Adrenal gland (tissue), 12 donors: ENCODE results near the gene LRRC59. TPM values are rescaled to one million over a fixed set of nuclear protein-coding genes. Genes with fewer than 3 reads are reported as not detected.

Experiments
- DNase-seq, 7 donors: peaks; one replicate each; pipeline ENCODE4 v3.0.0-alpha.2; 2019 to 2020
- H3K27ac ChIP-seq, 5 donors: fragments of 200-600 bp; sonication (generic) in 4 of 5; 1 replicate in 3 of 5; 2 replicates in 2 of 5; pipeline versions ENCODE4 v1.5.1 to v1.8.0; 2016 to 2020; ENCODE audit warnings: mild to moderate bottlenecking in 1 of 5
- H3K27me3 ChIP-seq: fragments of 200-600 bp; 2 replicates; pipeline ENCODE4 v1.8.0; 2021
- H3K36me3 ChIP-seq, 2 donors: fragments of 200-600 bp; replicated peaks in 1 of 2; 1 replicate in 1 of 2; 2 replicates in 1 of 2; pipeline versions ENCODE4 v1.5.1 to v1.8.0; 2018 to 2022
- H3K4me1 ChIP-seq, 2 donors: fragments of 200-600 bp; replicated peaks in 1 of 2; 1 replicate in 1 of 2; 2 replicates in 1 of 2; pipeline versions ENCODE4 v1.5.1 to v1.8.0; 2018 to 2021
- H3K4me3 ChIP-seq, 4 donors: fragments of 200-600 bp; sonication (generic) in 3 of 4; one replicate each; pipeline ENCODE4 v1.5.1; 2016 to 2018
- H3K9me3 ChIP-seq, 3 donors: fragments of 200-600 bp; sonication (generic) in 1 of 3; replicated peaks in 1 of 3; 1 replicate in 2 of 3; 2 replicates in 1 of 3; pipeline versions ENCODE4 v1.5.1 to v1.8.0; 2016 to 2021
- POLR2A ChIP-seq, 2 donors: fragments of 450-650 bp; IDR thresholded peaks; one replicate each; pipeline ENCODE4 v1.6.1; 2017; ENCODE audit warnings: antibody characterized with exemption in 2 of 2, mild to moderate bottlenecking in 2 of 2, moderate library complexity in 1 of 2
- WGBS, 4 donors: extraction: QIAGEN DNeasy Blood & Tissue Kit in 2 of 4; methylation state at CpG; one replicate each; pipeline versions ENCODE4 v1.1.5 to v1.1.7; 2013 to 2017; 5-methylcytosine and 5-hydroxymethylcytosine counted together
- intact Hi-C, 2 donors: fragments of 100-400 bp; cut with DNase I; formaldehyde crosslinking; loops; one replicate each; pipeline versions ENCODE4 v1.14.1 to v1.15.0; 2022 to 2023
- polyA plus RNA-seq, 3 donors: library from polyadenylated mRNA; stranded (reverse); fragments of 200-250 nt in 2 of 3; fragments of 350-450 nt in 1 of 3; fragmentation: Illumina TruSeq in 1 of 3; extraction: RNeasy Lipid Tissue Mini Kit (QIAGEN cat#74804) in 1 of 3; gene quantifications; one replicate each; pipeline ENCODE4 v1.2.3, GENCODE V29; 2013 to 2014
- total RNA-seq, 9 donors: library from RNA; depleted of rRNA in 4 of 9; stranded (reverse); fragments of >200 nt in 4 of 9; fragments of 120-200 nt in 1 of 9; fragmentation: NEBNext Ultra II Directional in 1 of 9; extraction: Animal tissue kit (Norgen Biotek cat#: 25700) in 1 of 9; gene quantifications; one replicate each; pipeline versions ENCODE4 v1.1.0 to v1.2.4, GENCODE V29; 2013 to 2023
- TF ChIP-seq, protein P1 (sequence below), 6 experiments: fragments of 450-650 bp in 4 of 6; fragments of 200-600 bp in 2 of 6; sonication (generic) in 1 of 6; IDR thresholded peaks; 1 replicate in 5 of 6; 2 replicates in 1 of 6; pipeline versions ENCODE4 v1.5.1 to v1.8.0; 2016 to 2021; ENCODE audit warnings: antibody characterized with exemption in 6 of 6, mild to moderate bottlenecking in 2 of 6, moderate library complexity in 1 of 6
- donor health status: healthy with polysubstance abuse.
- donor health status: Bipolar disorder and iron deficiency.
- donor health status: DM: yes; HTN: yes; CAD: no.
- donor health status: DM: no; HTN: no; CAD: no.
- donor health status: DM: no; HTN: no; CAD: no.
- donor health status: DM: yes; HTN: yes; CAD: no.

Gene LRRC59
- total and polyA plus RNA-seq, 12 donors = 38.0 to 337 (median 107) TPM

- intact Hi-C loops = loop anchor here in 1 of 2 donors (5.0 kb wide), 1 partner anchor 115 kb away; no protein-coding TSS in a partner anchor
- peaks cover 7 to 9% of the 10 kb centered on the region in 2 donors for H3K4me1 ChIP-seq
- H3K27ac ChIP-seq = no peak overlapping the region
- no peaks in the 10 kb centered on the region for H3K9me3 ChIP-seq
- DNase-seq = peak in 4 of 7 donors; percentile 12 to 33 (median 18)
- TF ChIP-seq POLR2A (IDR thresholded peaks at IDR 0.05) = no peak
- TF ChIP-seq, protein P1, sequence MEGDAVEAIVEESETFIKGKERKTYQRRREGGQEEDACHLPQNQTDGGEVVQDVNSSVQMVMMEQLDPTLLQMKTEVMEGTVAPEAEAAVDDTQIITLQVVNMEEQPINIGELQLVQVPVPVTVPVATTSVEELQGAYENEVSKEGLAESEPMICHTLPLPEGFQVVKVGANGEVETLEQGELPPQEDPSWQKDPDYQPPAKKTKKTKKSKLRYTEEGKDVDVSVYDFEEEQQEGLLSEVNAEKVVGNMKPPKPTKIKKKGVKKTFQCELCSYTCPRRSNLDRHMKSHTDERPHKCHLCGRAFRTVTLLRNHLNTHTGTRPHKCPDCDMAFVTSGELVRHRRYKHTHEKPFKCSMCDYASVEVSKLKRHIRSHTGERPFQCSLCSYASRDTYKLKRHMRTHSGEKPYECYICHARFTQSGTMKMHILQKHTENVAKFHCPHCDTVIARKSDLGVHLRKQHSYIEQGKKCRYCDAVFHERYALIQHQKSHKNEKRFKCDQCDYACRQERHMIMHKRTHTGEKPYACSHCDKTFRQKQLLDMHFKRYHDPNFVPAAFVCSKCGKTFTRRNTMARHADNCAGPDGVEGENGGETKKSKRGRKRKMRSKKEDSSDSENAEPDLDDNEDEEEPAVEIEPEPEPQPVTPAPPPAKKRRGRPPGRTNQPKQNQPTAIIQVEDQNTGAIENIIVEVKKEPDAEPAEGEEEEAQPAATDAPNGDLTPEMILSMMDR (IDR thresholded peaks at IDR 0.05) = no peak
- peaks cover 0 to 54% of the 10 kb centered on the region in 2 donors for H3K36me3 ChIP-seq
- H3K4me3 ChIP-seq = no peak overlapping the region
- no peaks in the 10 kb centered on the region for H3K27me3 ChIP-seq
- 91 to 98% (median 94%) methylated on average over 11 to 12 of the region's 12 CpGs for WGBS, 4 donors
Observed at GRCh38 chr17:50356892-50357510, 40.3 kb downstream of the LRRC59 start.

GRCh38 chr17:50356418-50356817 lies 40.9 kb downstream of the LRRC59 start:
- intact Hi-C loops = loop anchor here in 1 of 2 donors (5.0 kb wide), 1 partner anchor 116 kb away; no protein-coding TSS in a partner anchor
- no peak for TF ChIP-seq POLR2A (IDR thresholded peaks at IDR 0.05)
- Histone ChIP-seq H3K4me3 (no peak overlapping the region), H3K27ac (no peak overlapping the region), H3K27me3 (no peaks in the 10 kb centered on the region), H3K36me3 (peaks cover 0 to 54% of the 10 kb centered on the region in 2 donors), H3K4me1 (peaks cover 7 to 9% of the 10 kb centered on the region in 2 donors), H3K9me3 (no peaks in the 10 kb centered on the region)
- 93 to 97% (median 94%) methylated on average over 6 to 12 of the region's 12 CpGs for WGBS, 4 donors
- peak in 4 of 7 donors; percentile 14 to 53 (median 18) for DNase-seq

GRCh38 chr17:50355701-50356341 lies 41.5 kb downstream of the LRRC59 start:
- no peak overlapping the region for H3K27ac ChIP-seq
- H3K4me1 ChIP-seq = peaks cover 7 to 9% of the 10 kb centered on the region in 2 donors
- H3K9me3 ChIP-seq = no peaks in the 10 kb centered on the region
- H3K4me3 ChIP-seq = no peak overlapping the region
- H3K36me3 ChIP-seq = peaks cover 0 to 54% of the 10 kb centered on the region in 2 donors
- DNase-seq = peak in 4 of 7 donors; percentile 11 to 49 (median 20)
- no peak for TF ChIP-seq POLR2A (IDR thresholded peaks at IDR 0.05)
- TF ChIP-seq, protein P1 (IDR thresholded peaks at IDR 0.05) = no peak
- no peaks in the 10 kb centered on the region for H3K27me3 ChIP-seq
- intact Hi-C loops = loop anchor here in 1 of 2 donors (5.0 kb wide), 1 partner anchor 116 kb away; no protein-coding TSS in a partner anchor
- 88 to 98% (median 93%) methylated on average over 12 to 20 of the region's 20 CpGs for WGBS, 4 donors

GRCh38 chr17:50355336-50355700 lies 42.0 kb downstream of the LRRC59 start:
- peak in 3 of 7 donors; percentile 9 to 45 (median 15) for DNase-seq
- TF ChIP-seq POLR2A (IDR thresholded peaks at IDR 0.05) = no peak
- TF ChIP-seq, protein P1 (IDR thresholded peaks at IDR 0.05) = no peak

More at GRCh38 chr17:50355336-50355700, 42.0 kb downstream of the LRRC59 start:
- WGBS, 4 donors = 84 to 91% (median 87%) methylated on average over 4 of the region's 4 CpGs
- no peak overlapping the region for H3K4me3 ChIP-seq
- no peaks in the 10 kb centered on the region for H3K9me3 ChIP-seq
- H3K36me3 ChIP-seq = peaks cover 0 to 54% of the 10 kb centered on the region in 2 donors
- H3K27ac ChIP-seq = no peak overlapping the region
- peaks cover 7 to 9% of the 10 kb centered on the region in 2 donors for H3K4me1 ChIP-seq
- intact Hi-C loops = loop anchor here in 1 of 2 donors (5.0 kb wide), 1 partner anchor 117 kb away; no protein-coding TSS in a partner anchor
- H3K27me3 ChIP-seq = no peaks in the 10 kb centered on the region
